ENCODE results near the gene GPR108. TPM values are rescaled to one million over a fixed set of nuclear protein-coding genes. Genes with fewer than 3 reads are reported as not detected.

The GPR108 gene
- total and polyA plus RNA-seq, 7 donors = 12.5 to 27.8 (median 24.2) TPM

DNA sequence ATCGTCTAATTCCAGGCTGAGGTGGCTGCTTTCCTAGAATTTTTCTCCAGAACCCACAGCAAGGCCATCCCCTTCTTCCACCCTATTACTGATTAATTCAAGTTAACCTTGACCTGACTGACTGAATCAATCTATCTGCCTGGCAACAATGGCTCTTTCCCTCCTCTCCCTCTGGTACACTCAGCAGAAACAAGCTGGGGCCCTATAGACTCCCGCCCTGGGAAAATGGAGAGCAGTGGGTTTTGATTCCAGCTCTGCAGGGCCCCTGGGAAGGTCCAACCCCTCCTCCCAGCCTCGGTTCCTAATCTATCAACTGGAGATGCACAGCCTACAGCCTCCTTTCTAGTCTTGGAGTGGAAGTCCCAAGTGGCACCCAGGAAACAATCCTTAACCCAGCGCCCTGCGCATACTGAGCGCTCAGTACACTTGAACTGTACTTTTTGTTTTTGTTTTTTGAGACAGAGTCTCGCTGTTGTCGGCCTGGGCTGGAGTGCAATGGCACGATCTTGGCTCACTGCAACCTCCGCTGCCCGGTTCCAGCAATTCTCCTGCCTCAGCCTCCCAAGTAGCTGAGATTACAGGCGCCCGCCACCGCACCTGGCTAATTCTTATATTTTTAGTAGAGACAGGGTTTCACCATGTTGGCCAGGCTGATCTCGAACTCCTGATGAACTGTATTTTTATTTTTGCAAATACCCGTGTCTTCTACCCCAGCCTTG is 11.7 kb downstream of the GPR108 start:
- DNase-seq (no peak), ATAC-seq (no peak)
- no peaks in the 10 kb centered on the region for H3K4me1 ChIP-seq
- 82 to 86% (median 83%) methylated on average over 16 of the region's 16 CpGs for WGBS, 3 donors
- no peak overlapping the region for H3K27ac ChIP-seq
- intact Hi-C loops (cut with DNase I) = no loop called here
- H3K36me3 ChIP-seq (ENCODE audit: insufficient read depth in 1 of 2, low read depth in 1 of 2) = peaks cover 0 to 6% of the 10 kb centered on the region in 2 donors
- H3K4me3 ChIP-seq = no peak overlapping the region
- no peaks in the 10 kb centered on the region for H3K9me3 ChIP-seq
- TF ChIP-seq, protein P1, sequence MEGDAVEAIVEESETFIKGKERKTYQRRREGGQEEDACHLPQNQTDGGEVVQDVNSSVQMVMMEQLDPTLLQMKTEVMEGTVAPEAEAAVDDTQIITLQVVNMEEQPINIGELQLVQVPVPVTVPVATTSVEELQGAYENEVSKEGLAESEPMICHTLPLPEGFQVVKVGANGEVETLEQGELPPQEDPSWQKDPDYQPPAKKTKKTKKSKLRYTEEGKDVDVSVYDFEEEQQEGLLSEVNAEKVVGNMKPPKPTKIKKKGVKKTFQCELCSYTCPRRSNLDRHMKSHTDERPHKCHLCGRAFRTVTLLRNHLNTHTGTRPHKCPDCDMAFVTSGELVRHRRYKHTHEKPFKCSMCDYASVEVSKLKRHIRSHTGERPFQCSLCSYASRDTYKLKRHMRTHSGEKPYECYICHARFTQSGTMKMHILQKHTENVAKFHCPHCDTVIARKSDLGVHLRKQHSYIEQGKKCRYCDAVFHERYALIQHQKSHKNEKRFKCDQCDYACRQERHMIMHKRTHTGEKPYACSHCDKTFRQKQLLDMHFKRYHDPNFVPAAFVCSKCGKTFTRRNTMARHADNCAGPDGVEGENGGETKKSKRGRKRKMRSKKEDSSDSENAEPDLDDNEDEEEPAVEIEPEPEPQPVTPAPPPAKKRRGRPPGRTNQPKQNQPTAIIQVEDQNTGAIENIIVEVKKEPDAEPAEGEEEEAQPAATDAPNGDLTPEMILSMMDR (IDR thresholded peaks at IDR 0.05) = no peak
- H3K27me3 ChIP-seq (ENCODE audit: insufficient read depth in 3 of 3, low read length in 2 of 3) = peaks cover 0 to 1% (median 0%) of the 10 kb centered on the region in 3 donors

DNA sequence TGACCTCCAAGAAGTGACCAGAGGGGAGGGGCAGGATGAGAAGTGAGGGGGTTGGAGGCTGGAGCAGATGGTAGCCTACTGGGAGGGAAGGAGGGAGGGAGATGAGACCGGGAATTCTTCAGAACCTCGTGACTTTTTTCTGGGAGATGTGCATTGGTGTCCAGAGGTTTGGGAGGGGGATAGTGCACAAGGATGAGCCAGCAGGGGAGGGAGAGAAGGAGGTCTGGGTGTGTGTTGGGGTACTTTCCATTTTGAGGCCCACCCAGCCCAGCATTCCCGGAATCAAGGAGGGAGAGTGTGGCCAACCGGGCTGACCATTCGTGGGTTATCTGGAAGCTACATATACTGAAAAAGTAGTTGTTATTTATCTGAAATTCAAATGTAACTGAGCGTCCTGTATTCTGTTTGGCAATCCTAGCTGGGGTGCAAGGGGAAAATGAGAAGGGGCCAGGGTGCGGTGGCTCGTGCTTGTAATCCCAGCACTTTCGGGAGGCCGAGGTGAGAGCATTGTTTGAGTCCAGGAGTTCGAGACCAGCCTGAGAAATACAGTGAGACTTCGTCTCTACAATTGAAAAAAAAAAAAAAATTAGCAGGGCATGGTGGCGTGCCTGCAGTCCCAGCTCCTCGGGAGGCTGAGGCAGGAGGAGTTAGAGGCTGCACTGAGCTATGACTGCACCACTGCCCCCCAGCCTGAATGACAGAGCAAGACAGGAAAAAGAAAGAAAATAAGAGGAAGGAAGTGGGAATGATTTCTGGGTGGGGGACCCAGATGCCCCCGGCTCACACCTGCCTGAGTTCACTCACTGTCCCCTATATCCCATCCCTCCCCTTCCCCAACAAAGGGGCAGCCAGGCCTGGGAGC is 12.5 kb downstream of the GPR108 start:
- TF ChIP-seq, protein P1 (IDR thresholded peaks at IDR 0.05) = no peak
- Histone ChIP-seq H3K4me1 (no peaks in the 10 kb centered on the region), H3K36me3 (ENCODE audit: insufficient read depth in 1 of 2, low read depth in 1 of 2) (peaks cover 0 to 3% of the 10 kb centered on the region in 2 donors), H3K4me3 (no peak overlapping the region), H3K9me3 (no peaks in the 10 kb centered on the region), H3K27ac (no peak overlapping the region), H3K27me3 (ENCODE audit: insufficient read depth in 3 of 3, low read length in 2 of 3) (peaks cover 0 to 3% (median 0%) of the 10 kb centered on the region in 3 donors)
- ATAC-seq (no peak), DNase-seq (peak in 1 of 2 donors; percentile 8)
- WGBS, 3 donors = 61 to 70% (median 67%) methylated on average over 15 of the region's 15 CpGs
- intact Hi-C loops (cut with DNase I) = no loop called here

GRCh38 chr19:6723738-6724137 is 13.6 kb downstream of the GPR108 start:
- Histone ChIP-seq H3K4me3 (no peak overlapping the region), H3K36me3 (ENCODE audit: insufficient read depth in 1 of 2, low read depth in 1 of 2) (no peaks in the 10 kb centered on the region), H3K4me1 (no peaks in the 10 kb centered on the region), H3K9me3 (no peaks in the 10 kb centered on the region), H3K27me3 (ENCODE audit: insufficient read depth in 3 of 3, low read length in 2 of 3) (peaks cover 0 to 3% (median 0%) of the 10 kb centered on the region in 3 donors), H3K27ac (no peak overlapping the region)
- TF ChIP-seq, protein P1 (IDR thresholded peaks at IDR 0.05) = no peak
- ATAC-seq (peak in 1 of 4 donors; percentile 16), DNase-seq (peak in 1 of 2 donors; percentile 49)
- WGBS, 3 donors = 71 to 79% (median 78%) methylated on average over 5 of the region's 5 CpGs
- intact Hi-C loops (cut with DNase I) = no loop called here

DNA sequence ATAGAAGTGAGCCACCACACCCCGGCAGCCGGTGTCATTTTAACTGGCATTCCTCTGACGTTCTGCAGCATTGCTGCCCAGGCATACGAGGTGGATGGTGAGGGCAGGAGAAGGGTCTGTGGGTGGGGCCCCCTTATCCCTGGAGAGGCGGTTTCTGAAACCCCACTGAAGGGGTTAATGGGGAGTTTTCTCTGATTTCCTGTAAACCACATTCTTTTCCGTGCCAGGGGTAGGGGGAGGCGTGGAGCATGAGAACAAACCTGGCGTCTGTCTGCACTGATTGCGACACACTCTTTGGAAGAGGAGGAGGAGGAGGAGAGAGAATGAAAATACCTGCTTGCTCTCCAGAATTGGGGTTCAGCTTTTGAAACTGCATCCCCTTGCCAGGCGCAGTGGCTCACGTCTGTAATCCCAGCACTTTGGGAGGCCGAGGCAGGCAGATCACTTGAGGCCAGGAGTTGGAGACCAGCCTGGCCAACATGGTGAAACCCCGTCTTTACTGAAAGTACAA is 14.2 kb downstream of the GPR108 start:
- Histone ChIP-seq H3K36me3 (ENCODE audit: insufficient read depth in 1 of 2, low read depth in 1 of 2) (no peaks in the 10 kb centered on the region), H3K4me1 (no peaks in the 10 kb centered on the region), H3K27me3 (ENCODE audit: insufficient read depth in 3 of 3, low read length in 2 of 3) (peaks cover 0 to 3% (median 0%) of the 10 kb centered on the region in 3 donors), H3K9me3 (no peaks in the 10 kb centered on the region), H3K4me3 (no peak overlapping the region), H3K27ac (peak overlapping the region; percentile 23)
- TF ChIP-seq, protein P1 (IDR thresholded peaks at IDR 0.05) = no peak
- peak in 2 of 4 donors; percentile 15 to 54 for ATAC-seq
- 15 to 22% (median 16%) methylated on average over 13 of the region's 13 CpGs for WGBS, 3 donors
- peak; percentile 69 to 79 for DNase-seq
- intact Hi-C loops (cut with DNase I) = no loop called here
